HG02943 (cell line): ENCODE measurements around the gene CYB561A3.

Source experiments
- ATAC-seq: cut with Tn5 transposase; IDR thresholded peaks from one replicate; pipeline ENCODE4 v1.9.1; 2021; ENCODE audit warnings: mild to moderate bottlenecking, low read depth, moderate library complexity; ENCODE audit not compliant: unreplicated experiment

CYB561A3 gene

DNA sequence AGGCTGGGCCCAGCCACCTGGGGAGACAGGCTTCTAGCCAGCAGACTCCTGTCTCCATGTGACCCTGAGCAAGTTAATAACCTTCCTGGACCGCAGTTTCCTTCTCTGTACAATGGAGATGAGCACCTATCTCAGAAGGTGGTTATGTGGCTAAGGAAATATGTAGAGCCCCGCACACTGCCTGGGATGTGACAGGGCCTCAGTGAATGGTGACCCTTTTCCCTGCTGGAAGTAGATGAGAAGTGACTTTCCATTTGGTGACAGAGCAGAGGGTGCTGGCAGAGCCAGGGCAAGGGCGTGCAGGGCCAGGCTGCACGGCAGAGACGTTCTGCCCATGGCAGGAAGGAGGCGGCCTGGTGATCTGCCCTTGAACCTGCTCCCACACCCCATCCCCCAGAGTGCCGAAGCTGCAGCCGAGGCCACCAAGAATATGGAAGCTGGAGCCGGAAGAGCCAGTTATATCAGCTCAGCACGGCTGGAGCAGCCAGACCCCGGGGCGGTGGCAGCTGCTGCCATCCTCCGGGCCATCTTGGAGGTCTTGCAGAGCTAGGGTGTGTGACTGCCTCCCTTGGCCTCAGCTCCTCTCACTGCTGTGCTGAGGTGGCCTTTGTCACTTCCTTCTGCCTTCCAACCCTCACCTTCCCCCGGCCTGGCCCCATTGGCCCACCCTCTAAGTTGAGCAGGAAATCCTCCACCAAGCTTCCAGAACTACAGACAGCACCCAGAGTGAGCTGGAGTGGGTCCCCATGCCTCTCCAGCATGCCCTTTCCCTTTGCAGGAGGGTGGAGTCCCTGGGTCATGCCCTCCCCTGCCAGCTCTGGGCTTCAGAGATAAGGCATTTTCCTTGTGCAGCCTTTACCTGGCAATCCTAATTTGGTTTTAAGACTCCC, 15.5 kb downstream of the CYB561A3 start:
- ATAC-seq, result no peak

DNA sequence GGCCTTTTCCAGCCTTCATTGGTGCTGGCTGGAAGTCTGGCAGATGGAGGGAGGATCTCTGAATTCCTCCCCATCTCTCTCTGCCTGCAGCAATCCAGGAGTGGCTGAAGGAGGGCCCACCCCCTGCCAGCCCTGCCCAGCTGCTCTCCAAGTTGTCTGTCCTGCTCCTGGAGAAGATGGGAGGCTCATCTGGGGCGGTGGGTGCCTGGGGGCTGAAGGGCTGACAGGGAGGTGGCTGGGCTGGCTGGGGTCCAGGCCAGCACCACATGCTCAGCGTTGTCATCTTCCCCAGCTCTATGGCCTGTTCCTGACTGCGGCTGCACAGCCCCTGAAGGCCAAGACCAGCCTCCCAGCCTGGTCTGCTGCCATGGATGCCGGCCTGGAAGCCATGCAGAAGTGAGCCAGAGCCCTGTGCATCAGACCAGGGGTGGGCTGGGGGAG, 16.5 kb downstream of the CYB561A3 start:
- no peak for ATAC-seq

DNA sequence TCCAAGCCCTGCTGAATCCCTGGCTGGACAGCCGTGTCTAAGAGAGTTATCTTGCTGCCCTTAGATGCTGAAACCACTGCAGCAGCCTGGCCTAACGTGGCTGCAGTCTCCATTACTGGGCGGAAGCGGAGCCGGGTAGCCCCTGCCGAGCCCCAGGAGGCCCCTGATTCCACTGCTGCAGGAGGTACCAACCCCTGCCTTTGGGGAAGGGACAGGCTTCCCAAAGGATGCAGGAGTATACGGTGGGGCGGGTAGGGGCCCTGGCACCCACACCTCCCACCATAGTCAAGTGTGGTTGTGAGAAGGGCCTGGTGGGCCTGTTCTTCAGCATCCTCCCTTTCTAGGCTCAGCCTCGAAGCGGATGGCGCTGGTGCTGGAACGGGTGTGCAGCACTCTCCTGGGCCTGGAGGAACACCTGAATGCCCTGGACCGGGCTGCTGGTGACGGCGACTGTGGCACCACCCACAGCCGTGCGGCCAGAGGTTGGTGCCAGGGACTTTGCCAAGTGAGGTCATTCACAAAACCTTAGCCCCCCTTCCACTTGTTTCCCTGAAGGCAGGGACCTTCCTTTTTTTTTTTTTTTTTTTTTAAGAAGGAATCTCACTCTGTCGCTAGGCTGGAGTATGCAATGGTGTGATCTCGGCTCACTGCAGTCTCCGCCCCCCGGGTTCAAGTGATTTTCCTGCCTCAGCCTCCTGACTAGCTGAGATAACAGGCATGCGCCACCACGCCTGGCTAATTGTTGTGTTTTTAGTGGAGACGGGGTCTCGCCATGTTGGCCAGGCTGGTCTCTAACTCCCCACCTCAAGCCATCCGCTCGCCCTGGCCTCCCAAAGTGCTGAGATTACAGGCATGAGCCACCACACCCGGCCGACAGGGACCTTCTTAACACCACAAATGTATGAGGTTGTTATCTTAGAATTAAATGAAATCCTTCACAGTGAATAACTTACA, 17.6 kb downstream of the CYB561A3 start:
- ATAC-seq, result no peak

DNA sequence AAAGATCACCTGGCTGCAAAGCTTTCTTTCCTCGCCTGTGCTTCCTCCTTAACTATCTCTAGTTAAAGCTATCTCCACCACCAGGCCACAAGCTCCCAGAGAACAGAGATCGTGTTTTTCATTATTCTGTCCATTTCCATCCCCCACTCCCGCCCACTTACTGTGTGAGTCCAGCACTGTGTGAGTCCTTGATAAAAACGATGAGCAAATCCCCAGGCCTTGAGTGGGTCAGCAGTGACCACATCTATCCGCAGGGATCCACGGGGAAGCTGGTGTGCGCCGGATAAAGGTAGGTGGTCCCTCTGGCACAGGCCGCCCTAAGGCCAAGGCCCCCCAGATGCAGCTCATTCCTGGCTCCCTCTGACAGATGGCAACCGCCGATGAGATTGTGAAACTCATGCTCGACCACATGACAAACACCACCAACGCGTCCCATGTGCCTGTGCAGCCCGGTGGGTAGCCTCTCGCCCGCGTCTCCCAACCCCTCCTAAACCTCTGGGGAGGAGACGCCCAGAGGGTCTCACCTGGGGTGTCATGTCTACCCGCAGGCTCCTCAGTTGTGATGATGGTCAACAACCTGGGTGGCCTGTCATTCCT, 19.4 kb downstream of the CYB561A3 start:
- ATAC-seq, result no peak

DNA sequence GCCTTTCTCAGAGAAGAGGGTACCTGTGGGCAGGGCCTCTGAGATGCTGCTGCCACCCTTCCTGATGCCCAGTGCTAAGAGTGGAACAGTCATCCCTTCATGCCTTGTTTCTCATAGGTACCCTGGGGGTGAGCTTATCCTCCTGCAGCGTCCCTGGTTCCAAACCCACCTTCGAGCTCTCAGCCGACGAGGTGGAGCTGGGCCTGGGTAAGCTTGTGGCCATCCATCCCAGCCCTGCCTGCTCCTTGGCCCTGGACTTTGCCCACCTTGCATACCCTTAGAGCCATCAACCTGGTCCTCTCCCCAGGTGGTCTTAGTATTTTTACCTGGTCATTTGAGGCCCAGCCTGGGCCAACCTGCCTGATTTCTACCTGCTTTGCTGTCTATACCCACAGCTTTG, 20.0 kb downstream of the CYB561A3 start:
- no peak for ATAC-seq

DNA sequence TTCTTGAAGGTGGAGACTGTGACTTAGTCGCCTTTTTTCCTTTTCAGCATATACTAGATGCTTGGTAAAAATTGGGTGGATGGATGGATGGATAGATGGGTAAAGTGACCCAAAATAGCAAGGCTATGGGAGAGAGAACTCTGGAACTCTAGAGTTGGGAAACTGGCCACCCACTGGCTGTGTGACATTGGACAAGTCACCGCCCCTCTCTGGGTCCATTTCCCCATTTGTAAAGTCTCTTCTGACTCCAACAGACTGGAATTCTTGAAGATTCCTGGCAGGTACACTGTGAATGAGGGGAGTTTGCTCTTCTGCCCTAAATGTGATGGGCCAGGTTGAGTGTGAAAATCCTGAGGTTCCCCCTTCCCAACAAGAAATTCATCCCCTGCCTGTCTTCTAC, 20.7 kb downstream of the CYB561A3 start:
- no peak for ATAC-seq

DNA sequence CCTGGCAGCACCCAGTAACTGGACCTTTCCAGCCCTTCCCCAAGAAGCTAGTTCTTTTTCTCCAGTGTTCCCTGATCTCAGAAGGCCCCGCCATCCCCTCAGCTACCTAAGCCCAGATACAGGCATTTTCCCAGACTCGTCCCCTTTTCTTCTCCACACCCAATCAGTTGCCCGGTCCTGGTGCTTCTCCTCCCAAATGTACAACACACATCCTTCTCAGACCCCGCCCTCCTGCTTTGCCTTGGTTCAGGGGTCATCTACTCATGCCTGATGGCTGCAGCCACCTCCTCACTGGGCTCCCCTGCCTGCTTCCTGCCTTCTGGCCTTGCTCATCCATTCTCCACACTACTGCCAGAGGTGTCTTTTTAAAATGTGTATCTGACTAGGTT, 22.2 kb downstream of the CYB561A3 start:
- ATAC-seq, result no peak

DNA sequence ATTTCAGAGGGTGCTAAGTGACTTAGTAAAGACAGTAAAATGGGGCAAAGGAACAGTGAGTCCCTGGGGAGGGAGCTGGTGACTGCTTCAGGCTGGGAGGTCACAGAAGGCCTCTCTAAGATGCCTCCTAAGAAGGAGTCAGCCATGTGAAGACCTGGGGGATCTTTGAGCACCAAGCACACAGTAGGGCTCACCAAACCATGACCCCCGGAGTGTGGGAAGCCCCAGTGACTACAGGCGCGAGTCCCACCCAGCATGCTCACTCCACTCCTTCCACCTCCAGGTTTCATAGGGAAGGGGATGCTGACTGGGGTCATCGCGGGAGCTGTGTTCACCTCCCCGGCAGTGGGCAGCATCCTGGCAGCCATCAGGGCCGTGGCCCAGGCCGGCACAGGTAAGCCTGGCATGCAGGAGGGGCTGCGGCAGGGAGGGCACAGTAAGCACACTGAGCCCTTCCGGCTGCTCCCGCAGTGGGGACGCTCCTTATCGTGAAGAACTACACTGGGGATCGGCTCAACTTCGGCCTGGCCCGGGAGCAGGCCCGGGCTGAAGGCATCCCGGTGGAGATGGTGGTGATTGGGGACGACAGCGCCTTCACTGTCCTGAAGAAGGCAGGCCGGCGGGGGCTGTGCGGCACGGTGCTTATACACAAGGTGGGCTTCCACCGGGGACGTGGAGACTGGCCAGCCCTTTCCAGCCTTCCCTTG, 22.7 kb downstream of the CYB561A3 start:
- ATAC-seq, result no peak

DNA sequence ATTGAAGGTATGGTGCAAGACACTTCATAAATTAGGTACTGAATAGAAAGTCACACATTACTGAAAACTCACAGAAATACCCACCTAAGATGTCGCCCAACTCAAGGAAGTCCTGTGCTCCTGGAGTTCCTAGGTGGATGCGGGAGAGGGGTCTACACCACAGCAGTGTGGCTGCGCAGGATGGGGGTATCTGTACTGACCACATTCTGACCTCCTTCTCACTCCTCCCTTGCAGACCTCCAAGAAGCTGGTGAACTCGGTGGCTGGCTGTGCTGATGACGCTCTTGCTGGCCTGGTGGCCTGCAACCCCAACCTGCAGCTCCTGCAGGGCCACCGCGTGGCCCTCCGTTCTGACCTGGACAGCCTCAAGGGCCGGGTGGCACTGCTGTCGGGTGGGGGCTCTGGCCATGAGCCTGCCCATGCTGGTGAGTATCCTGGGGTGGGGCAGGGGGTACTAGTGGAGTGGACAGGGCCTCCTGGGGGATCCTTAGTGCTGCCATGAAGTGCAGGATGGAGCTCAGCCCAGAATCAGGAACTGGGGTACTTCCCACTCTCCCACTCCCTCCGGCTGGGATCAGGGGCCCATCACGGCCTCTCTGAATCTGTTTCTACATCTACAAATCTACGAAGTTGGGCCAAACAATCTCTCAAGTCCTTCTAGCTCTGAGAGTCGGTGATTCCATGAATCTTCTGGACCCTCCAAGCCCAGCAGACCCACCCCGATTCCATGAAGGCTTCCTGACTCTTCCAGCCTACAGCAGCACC, 23.8 kb downstream of the CYB561A3 start:
- ATAC-seq, result no peak

DNA sequence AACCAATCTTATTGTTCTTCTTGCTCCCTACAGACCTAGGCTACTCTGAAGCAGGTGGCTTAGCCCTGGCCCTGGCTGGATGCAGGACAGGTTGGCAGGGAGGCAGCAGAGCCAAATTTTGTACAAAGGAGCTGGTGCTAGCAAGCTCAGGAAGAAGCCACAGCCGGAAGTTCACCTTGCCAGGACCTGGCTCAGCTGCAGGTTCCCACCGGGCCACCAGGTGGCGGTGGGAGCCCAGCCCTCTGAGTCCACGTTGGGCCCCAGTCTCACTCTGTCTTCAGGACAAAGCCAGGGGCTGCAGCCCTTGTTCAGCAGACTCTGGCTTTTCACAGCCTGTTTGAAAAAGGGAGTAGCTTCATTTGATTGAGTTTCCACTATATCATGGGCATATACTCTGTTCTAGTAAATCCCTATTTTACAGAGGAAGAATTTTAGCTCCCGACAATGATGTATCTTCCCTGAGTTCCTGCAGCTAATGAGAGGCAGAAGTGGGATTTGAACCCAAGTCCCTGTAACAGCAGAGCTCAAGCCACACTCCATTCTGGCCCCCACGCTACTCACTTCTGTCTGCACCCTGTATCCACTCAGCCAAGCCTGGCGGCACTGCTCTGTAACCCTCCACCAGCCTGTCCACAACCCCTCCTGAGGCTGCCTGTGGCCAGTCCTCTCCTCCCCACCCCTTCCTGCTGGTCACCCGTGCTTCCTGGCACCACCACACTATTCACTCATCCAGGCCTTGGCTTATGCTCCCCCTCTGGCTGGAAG, 25.3 kb downstream of the CYB561A3 start:
- no peak for ATAC-seq

DNA sequence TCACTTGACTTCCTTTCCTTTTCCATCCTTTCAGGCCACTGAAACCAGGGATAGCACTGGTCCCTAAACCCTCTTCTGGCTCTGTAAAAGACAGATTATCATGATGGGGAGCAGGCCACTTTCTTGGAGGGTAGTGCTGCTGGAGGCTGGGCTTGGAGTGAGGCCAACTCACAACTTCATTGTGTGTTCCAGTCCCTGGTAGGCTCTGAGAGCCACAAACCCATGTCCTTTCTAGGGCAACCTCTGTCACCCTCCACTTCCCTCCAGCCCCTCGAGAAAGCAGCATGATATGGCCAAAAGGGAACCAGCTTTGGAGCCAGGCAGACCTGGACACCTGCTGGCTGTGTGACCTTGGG, 26.3 kb downstream of the CYB561A3 start:
- ATAC-seq, result no peak

DNA sequence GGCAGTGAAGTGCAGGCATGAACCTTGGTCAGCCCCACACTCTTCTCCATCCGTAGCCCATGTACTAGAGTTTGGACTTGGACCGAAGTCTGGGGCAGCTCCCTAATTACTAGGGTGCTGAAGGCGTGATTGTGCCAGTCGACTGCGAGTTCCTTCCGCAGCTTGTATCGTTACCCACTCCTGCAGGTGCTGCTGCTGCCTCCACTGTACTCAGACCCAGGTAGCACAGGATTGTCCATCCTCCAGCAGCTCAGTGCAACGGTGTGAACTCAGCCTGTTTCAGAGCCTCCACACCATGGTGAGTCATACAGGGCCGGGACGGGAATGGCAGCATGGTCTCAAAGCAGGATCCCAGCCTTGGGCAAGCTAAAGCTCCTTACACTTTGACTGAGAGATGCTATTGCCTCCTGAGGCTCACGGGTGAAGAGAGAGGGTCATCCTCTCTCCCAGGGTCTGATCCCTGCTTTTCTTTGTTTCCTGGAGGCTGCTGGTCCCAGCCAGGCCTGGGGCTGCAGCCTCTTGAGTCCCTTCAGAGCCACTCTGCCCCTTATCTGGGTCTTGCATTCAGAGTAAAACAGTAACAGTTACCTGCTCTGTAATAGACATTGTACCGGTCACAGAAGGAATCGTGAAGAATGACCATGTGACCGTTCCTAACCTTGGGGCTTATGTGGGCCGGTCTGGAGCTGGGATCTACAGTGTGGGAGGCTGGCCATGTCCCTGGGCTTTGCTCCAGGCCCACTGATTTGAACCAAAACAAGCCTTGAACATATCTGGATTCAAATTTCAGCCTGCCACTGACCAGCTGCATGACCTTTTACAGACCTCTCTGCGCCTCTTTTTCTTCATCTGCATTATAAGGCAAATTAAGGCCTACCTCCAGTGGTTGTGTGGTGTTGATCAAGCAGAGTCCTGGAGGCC, 27.0 kb downstream of the CYB561A3 start:
- no peak for ATAC-seq

DNA sequence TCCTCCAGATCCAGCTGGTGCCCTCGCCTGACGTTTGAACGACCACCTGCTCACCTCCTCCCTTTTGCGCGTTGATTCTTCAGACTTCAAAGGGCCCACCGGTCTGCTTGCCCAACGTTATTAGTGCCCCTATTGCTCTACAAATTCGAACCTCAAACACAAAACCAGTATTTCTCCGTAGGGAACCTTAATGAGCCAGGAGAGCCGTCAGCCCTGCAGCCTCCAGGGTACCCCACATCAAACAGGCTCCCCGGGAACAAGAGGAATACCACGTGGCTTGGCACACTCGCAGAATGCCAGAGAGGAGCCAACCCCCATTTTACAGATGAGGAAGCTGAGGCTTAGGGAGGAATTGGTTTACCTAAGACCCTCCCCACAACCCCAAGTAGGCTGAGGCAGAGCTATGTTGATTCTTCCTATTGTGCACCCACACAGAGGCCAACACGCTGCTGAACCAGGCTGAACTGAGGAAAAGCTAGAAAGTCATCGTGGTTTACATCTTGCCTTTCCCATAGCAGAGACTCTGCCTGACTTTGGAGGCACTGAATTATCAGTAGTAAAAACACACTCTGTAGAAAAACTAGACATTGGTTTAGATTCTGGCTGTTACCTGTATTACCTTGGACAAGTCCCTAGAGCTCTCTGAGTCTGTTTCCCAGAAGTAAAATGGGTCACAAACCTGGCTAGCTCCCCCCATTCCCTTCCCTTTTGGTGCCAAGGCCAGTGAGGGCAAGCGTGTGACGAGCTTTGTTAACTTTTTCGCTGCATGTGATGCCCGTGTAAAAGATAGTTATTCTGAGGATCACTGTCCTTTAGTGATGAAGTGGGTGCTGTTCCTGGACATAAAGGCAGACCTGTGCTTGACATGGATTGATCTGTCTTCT, 27.9 kb downstream of the CYB561A3 start:
- ATAC-seq, result peak; percentile 7

DNA sequence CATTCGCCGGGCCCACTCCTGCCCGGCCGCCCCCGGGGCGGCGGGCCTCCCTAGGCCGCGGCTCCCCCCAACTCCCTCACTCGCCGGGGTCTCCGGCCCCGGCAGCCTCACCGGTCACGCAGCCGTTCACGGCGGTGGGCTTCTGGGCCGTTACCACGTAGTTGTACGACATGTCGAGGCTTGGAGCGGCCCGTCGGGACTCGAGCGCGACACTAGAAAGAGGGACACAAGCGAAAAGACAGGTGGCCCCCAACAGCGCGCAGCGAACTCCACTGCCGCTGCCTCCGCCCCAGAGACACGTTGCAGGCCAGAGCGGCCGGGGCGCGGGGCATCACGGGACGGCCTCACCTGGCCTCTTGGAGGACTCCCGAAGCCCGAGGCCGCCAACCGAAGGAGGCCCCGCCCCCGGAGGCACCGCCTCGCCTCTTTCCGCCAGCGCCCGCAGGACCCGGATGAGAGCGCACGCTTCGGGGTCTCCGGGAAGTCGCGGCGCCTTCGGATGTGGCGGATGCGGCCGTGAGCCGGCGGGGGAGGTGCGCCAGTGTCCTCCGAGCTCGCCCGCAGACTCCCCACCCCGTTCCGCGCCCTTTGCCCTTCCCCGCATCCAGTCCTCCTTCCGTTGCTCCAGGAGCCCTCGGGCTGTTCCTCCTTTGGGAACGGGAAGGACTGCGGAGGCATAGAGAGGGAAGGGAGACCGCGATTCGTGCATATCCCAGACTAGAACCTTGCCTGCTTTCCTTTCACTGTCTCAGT, 28.7 kb downstream of the CYB561A3 start, which contains the start of the genes DDB1 and TKFC:
TSS of gene DDB1 (minus strand) at position 309 of the 753 bp plus-strand sequence. CDS start at position 172, 137 bp downstream.
TSS of gene TKFC (plus strand) at position 432 of the 753 bp plus-strand sequence. CDS start 1,501 bp downstream, outside the sequence.
- ATAC-seq, result peak; percentile 77

DNA sequence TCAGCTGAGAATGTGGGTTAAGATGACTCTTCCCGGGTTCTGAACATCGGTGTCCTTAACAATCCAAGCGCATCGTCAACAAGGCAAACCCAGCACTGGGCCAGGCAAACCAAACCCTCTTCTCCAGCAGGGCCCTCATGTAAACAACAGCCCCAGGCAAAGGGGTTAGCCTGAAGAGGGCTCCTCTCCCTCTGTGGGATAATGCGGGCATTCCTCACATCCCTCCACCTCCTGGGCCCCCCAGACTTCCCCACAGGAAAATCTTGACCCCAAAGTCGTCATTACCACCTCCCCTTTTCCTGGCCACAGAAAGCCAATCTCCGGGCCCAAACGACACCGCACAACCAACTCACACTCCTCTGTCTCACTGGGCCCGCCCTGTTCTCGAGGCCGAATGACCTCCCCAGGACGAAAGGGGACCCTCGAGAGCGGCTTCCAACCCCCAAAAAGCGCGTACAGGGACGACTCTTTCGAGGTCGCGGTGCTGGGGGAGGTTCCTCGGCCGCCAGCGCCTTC, 29.3 kb downstream of the CYB561A3 start:
- ATAC-seq, result no peak

DNA sequence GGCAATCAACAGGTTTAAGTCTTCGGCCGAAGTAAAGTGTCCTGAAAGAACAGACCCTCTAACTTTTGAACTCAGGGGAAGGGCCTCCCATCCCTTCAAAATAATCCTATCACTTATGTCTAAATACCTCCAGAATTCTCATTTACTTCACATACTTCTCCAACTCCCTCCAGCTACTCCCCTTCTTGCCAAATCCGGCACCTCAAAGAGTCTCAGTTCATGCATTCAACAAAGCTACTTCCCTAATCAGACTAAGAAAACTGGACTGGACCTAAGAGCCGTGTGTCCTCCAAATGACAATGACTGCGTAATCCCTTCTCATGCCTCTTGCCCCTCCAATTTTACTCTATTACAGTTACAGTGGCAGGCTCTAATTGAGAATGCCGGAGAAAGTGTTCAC, 30.0 kb downstream of the CYB561A3 start:
- ATAC-seq, result no peak
